ENCODE measurements around the gene CD109.

CD109 gene

DNA sequence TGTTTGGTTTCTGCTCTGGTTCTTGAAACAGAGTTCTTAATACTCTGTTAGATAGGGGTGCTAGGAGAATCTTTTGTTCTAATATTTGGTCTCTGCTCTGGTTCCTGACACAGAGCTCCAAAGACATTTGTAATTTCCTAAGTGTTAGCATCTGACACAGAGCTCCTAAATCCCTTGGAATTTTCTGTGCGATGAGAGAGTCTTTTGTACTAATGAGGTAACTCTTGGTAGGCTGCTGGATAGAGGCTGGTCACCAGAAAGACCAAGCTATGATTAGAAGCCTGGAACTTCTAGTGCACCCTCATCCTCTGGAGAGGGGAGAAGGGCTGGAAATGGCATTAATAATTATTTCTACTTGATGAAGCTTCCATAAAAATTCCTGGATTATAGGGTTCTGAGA, 7.7 kb upstream of the CD109 start:
- Histone ChIP-seq H3K9ac (ENCODE audit: low read length in 2 of 2) (no peak overlapping the region), H3K4me1 (ENCODE audit: control insufficient read depth, insufficient read depth, low read length) (no peaks in the 10 kb centered on the region), H3K27ac (ENCODE audit: low read length) (no peak overlapping the region), H3K36me3 (ENCODE audit: control insufficient read depth in 2 of 2, insufficient read depth in 2 of 2, low read length in 2 of 2) (no peaks in the 10 kb centered on the region), H3K4me3 (ENCODE audit: low read length in 2 of 2) (no peak overlapping the region), H3K9me3 (ENCODE audit: control insufficient read depth in 2 of 2, low read length in 2 of 2) (no peaks in the 10 kb centered on the region), H3K27me3 (ENCODE audit: control insufficient read depth in 1 of 2, insufficient read depth in 2 of 2, low read length in 2 of 2) (no peaks in the 10 kb centered on the region)

DNA sequence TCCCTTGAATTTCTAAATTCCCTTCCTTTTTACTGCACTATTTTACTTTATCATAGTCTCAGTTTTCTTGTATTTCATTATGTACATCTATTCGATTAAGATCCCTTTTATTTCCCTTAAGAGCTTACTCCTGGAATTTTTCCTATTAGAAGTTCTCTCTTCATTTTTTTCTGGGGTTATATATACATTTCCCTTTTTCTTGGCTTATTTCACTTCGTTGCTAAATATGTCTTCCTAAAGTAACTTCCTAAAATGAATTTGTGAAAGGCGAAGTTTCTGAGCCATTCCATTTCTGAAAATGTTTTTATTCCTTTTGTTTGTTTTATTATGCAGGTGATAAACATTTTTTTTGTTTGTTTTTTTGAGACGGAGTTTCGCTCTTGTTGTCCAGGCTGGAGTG, 5.9 kb upstream of the CD109 start:
- peaks cover 4% of the 10 kb centered on the region for H3K4me1 ChIP-seq (ENCODE audit: control insufficient read depth, insufficient read depth, low read length)
- no peak overlapping the region for H3K4me3 ChIP-seq (ENCODE audit: low read length in 2 of 2)
- H3K9ac ChIP-seq (ENCODE audit: low read length in 2 of 2) = no peak overlapping the region

DNA sequence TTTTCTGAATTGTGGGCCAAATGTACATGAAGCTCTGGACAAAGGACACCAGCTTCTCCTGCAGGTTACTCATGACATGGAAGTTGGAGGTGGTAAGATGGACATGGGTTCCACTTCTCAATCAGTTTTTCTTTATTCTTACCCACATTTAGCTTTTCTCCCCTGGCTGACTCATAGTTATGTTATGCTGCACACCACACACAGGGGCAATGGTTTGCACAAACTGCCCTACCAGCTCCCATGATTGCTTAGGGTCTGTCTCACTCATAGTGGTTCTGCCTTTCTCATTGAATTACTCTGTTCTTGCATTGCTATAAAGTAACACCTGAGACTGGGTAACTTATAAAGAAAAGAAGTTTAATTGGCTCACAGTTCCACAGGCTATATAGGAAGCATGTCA, 4.5 kb upstream of the CD109 start:
- H3K9me3 ChIP-seq (ENCODE audit: control insufficient read depth in 2 of 2, low read length in 2 of 2) = no peaks in the 10 kb centered on the region
- no peak overlapping the region for H3K4me3 ChIP-seq (ENCODE audit: low read length in 2 of 2)
- H3K27ac ChIP-seq (ENCODE audit: low read length) = no peak overlapping the region
- no peaks in the 10 kb centered on the region for H3K27me3 ChIP-seq (ENCODE audit: control insufficient read depth in 1 of 2, insufficient read depth in 2 of 2, low read length in 2 of 2)
- no peak overlapping the region for H3K9ac ChIP-seq (ENCODE audit: low read length in 2 of 2)
- peaks cover 7% of the 10 kb centered on the region for H3K4me1 ChIP-seq (ENCODE audit: control insufficient read depth, insufficient read depth, low read length)
- no peaks in the 10 kb centered on the region for H3K36me3 ChIP-seq (ENCODE audit: control insufficient read depth in 2 of 2, insufficient read depth in 2 of 2, low read length in 2 of 2)

More for the DNA sequence above, 5.9 kb upstream of the CD109 start:
- H3K9me3 ChIP-seq (ENCODE audit: control insufficient read depth in 2 of 2, low read length in 2 of 2) = no peaks in the 10 kb centered on the region
- no peak overlapping the region for H3K27ac ChIP-seq (ENCODE audit: low read length)
- H3K36me3 ChIP-seq (ENCODE audit: control insufficient read depth in 2 of 2, insufficient read depth in 2 of 2, low read length in 2 of 2) = no peaks in the 10 kb centered on the region
- H3K27me3 ChIP-seq (ENCODE audit: control insufficient read depth in 1 of 2, insufficient read depth in 2 of 2, low read length in 2 of 2) = no peaks in the 10 kb centered on the region

DNA sequence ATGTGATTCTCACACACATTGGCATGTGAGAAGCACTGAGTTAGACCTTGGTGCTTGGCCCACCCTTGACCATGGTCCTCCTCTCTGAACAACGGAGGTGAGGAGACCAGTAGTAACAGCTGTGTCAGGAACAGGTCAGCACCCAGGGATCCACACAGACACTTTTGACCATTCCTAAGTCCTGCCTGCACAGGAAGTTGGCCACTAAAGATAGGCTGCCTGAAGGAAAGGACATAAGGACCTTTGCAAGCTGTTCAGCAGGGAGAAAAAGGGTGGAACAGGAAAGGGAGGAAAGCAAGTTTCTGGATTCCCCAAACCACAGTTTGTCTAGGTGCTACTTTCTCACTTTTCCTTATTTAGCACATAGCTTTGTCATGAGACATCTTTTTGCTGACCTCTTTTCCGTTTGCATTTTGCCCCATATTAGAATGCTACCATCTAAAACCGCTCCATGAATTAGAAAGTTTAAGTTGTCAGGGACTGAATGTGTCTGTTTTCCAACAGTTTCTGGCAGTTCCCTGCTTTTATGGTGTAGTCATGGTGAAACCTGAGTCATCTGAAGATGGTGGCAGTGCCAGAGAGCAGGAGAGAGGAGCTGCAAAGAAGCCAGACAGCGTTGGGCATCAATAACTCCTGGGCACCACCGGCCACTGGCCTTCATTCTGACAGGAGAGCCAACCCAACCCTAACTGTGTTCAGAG, 1.1 kb upstream of the CD109 start:
- H3K4me3 ChIP-seq (ENCODE audit: low read length in 2 of 2) = peak overlapping the region; percentile 76 to 82
- peaks cover 13% of the 10 kb centered on the region for H3K4me1 ChIP-seq (ENCODE audit: control insufficient read depth, insufficient read depth, low read length)
- no peaks in the 10 kb centered on the region for H3K9me3 ChIP-seq (ENCODE audit: control insufficient read depth in 2 of 2, low read length in 2 of 2)
- H3K27me3 ChIP-seq (ENCODE audit: control insufficient read depth in 1 of 2, insufficient read depth in 2 of 2, low read length in 2 of 2) = no peaks in the 10 kb centered on the region
- H3K36me3 ChIP-seq (ENCODE audit: control insufficient read depth in 2 of 2, insufficient read depth in 2 of 2, low read length in 2 of 2) = no peaks in the 10 kb centered on the region
- H3K9ac ChIP-seq (ENCODE audit: low read length in 2 of 2) = peak overlapping the region in 1 of 2 donors; percentile 29
- peak overlapping the region; percentile 64 for H3K27ac ChIP-seq (ENCODE audit: low read length)

DNA sequence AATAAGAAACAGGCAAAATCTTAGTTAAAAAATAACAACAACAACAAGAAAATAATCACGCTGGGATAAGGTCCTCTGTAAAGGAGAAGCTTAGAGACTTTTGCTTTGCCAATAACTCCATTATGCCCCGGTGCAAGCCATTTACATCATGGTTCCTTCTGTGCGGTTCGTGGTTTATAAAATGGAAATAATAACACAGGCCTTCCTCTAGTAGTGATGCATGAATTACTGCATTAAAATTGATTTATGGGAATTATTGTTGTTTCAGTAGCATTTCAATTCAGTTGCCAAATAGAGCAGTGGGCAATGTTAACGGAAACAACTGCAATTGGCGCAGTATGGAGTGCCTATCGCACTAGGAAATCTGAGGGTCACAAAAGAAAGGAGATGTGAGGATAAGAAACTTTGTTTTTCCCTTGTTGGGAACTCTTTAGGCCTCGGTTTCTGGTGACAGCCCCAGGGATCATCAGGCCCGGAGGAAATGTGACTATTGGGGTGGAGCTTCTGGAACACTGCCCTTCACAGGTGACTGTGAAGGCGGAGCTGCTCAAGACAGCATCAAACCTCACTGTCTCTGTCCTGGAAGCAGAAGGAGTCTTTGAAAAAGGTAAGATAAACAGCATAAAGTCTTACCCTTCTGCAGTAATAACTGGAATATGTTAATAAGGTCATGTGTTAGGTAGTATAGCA, 1.1 kb downstream of the CD109 start:
- Histone ChIP-seq H3K27me3 (ENCODE audit: control insufficient read depth in 1 of 2, insufficient read depth in 2 of 2, low read length in 2 of 2) (no peaks in the 10 kb centered on the region), H3K4me1 (ENCODE audit: control insufficient read depth, insufficient read depth, low read length) (peaks cover 13% of the 10 kb centered on the region), H3K27ac (ENCODE audit: low read length) (no peak overlapping the region), H3K9me3 (ENCODE audit: control insufficient read depth in 2 of 2, low read length in 2 of 2) (no peaks in the 10 kb centered on the region), H3K4me3 (ENCODE audit: low read length in 2 of 2) (peak overlapping the region; percentile 76 to 82), H3K9ac (ENCODE audit: low read length in 2 of 2) (peak overlapping the region in 1 of 2 donors; percentile 83), H3K36me3 (ENCODE audit: control insufficient read depth in 2 of 2, insufficient read depth in 2 of 2, low read length in 2 of 2) (no peaks in the 10 kb centered on the region)

DNA sequence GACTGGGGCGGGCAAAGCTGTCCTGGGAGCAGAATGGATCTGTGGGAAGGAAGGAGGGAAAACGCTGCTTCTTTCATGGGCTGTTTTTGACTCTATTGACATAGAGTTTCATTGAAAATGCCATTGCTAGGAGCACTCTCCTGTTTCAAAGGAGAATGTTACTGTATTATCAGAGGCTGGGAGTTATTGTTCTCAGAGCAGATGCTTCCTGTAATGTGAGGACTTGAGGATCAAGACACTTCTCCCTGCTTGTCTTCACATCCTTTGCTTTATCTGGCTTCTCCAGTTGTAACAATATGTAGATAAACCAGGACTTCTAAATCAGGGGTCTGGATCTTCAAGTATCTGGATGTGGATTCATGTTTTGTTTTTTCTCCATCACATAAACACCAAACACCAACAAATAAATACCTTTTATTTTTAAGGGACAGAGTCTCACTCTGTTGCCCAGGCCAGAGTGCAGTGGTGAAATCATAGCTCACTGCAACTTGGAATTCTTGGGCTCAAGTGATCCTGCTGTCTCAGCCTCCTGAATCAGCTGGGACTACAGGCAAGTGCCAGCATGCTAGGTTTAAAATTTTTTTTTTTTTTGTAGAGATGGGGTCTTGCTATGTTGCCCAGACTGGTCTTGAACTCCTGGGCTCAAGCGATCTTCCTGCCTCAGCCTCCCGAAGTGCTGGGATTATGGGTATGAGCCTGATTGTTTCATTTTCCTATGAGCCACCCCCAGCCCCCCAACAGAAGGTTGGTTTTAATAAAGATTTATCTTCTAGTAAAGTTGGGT, 3.9 kb downstream of the CD109 start:
- Histone ChIP-seq H3K27me3 (ENCODE audit: control insufficient read depth in 1 of 2, insufficient read depth in 2 of 2, low read length in 2 of 2) (no peaks in the 10 kb centered on the region), H3K9me3 (ENCODE audit: control insufficient read depth in 2 of 2, low read length in 2 of 2) (no peaks in the 10 kb centered on the region), H3K27ac (ENCODE audit: low read length) (no peak overlapping the region), H3K4me3 (ENCODE audit: low read length in 2 of 2) (no peak overlapping the region), H3K9ac (ENCODE audit: low read length in 2 of 2) (no peak overlapping the region), H3K4me1 (ENCODE audit: control insufficient read depth, insufficient read depth, low read length) (peaks cover 11% of the 10 kb centered on the region), H3K36me3 (ENCODE audit: control insufficient read depth in 2 of 2, insufficient read depth in 2 of 2, low read length in 2 of 2) (no peaks in the 10 kb centered on the region)

DNA sequence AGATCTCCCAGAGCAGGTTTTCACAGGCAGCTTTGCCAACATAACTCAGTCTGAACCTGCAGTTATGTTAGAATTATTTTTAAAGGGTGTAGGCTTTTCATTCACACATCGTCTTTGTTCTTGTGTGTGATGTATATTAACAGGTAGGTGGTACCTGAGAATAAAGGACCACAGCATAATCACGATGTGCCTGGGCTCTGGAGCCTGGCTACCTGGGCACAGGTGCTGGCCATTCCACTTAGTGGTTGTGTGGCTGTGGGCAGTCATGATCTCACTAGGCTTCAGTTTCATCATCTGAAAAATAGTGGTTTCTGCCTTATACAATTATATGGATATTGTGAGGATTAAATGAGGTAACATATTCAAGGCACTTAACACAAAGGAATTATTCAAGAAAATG, 6.4 kb downstream of the CD109 start:
- Histone ChIP-seq H3K9ac (ENCODE audit: low read length in 2 of 2) (no peak overlapping the region), H3K36me3 (ENCODE audit: control insufficient read depth in 2 of 2, insufficient read depth in 2 of 2, low read length in 2 of 2) (no peaks in the 10 kb centered on the region), H3K4me1 (ENCODE audit: control insufficient read depth, insufficient read depth, low read length) (peaks cover 2% of the 10 kb centered on the region), H3K27me3 (ENCODE audit: control insufficient read depth in 1 of 2, insufficient read depth in 2 of 2, low read length in 2 of 2) (no peaks in the 10 kb centered on the region), H3K27ac (ENCODE audit: low read length) (no peak overlapping the region), H3K9me3 (ENCODE audit: control insufficient read depth in 2 of 2, low read length in 2 of 2) (no peaks in the 10 kb centered on the region), H3K4me3 (ENCODE audit: low read length in 2 of 2) (no peak overlapping the region)

DNA sequence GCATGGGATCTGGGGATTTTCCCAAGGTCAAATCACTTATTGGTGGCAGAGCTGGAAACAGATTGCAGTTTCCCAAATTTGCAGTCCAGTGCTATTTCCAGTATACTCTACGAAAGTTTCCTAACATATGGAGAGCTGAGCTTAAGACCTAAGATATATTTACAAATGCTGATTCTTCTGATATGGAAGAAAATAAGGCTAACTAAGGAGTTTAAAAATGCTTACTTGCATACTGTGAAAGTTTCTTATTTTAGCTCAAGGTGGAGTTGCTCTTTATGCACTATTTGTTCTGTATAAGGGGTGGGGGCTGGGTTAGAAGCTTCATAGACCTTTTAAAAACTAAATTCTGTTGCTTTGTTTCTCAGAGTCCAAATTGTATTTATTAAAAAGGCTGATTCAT, 7.5 kb downstream of the CD109 start:
- Histone ChIP-seq H3K4me1 (ENCODE audit: control insufficient read depth, insufficient read depth, low read length) (peaks cover 2% of the 10 kb centered on the region), H3K4me3 (ENCODE audit: low read length in 2 of 2) (no peak overlapping the region), H3K27ac (ENCODE audit: low read length) (no peak overlapping the region), H3K36me3 (ENCODE audit: control insufficient read depth in 2 of 2, insufficient read depth in 2 of 2, low read length in 2 of 2) (no peaks in the 10 kb centered on the region), H3K9me3 (ENCODE audit: control insufficient read depth in 2 of 2, low read length in 2 of 2) (no peaks in the 10 kb centered on the region), H3K9ac (ENCODE audit: low read length in 2 of 2) (no peak overlapping the region), H3K27me3 (ENCODE audit: control insufficient read depth in 1 of 2, insufficient read depth in 2 of 2, low read length in 2 of 2) (no peaks in the 10 kb centered on the region)

DNA sequence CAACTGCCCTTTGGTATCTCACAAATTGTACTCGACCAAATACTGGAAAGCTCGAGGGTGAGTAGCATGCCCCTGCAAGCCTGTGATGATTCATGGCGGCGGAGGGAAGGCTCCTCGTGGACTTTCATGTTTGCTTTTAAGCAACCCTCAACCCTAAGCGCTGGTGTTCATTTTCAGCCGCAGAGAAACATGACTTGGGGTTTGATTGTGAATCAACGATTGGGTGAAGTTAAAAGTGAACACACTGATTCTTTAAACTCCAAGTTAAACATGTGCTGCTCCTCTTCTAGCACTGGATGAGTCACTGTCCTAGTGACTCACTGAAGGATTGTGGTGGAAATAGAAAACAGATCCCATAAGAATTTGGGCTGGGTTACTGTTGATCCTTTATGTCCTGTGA, 8.3 kb downstream of the CD109 start:
- Histone ChIP-seq H3K4me3 (ENCODE audit: low read length in 2 of 2) (peak overlapping the region in 1 of 2 donors; percentile 21), H3K27ac (ENCODE audit: low read length) (no peak overlapping the region), H3K36me3 (ENCODE audit: control insufficient read depth in 2 of 2, insufficient read depth in 2 of 2, low read length in 2 of 2) (no peaks in the 10 kb centered on the region), H3K9ac (ENCODE audit: low read length in 2 of 2) (peak overlapping the region in 1 of 2 donors; percentile 31), H3K27me3 (ENCODE audit: control insufficient read depth in 1 of 2, insufficient read depth in 2 of 2, low read length in 2 of 2) (no peaks in the 10 kb centered on the region), H3K4me1 (ENCODE audit: control insufficient read depth, insufficient read depth, low read length) (peaks cover 2% of the 10 kb centered on the region), H3K9me3 (ENCODE audit: control insufficient read depth in 2 of 2, low read length in 2 of 2) (no peaks in the 10 kb centered on the region)

DNA sequence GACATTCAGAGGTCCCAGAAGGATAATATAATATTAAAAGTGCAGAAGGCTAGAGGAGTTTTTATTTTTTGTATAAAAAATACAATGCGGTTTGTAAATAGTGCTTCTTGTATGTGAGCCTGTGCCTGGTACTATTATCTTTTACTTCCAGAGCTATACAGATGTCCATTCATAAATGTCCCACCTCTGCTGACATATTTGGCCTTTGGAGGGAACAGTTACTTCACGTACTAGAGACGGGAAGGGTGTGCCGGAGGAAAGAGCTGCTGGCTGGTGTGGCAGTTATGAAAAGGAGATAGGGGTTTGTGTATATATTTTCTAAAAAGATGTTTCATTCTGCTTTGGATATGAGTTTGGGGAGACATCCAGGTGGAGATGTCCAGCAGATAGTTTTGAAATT, 8.8 kb downstream of the CD109 start:
- peaks cover 2% of the 10 kb centered on the region for H3K4me1 ChIP-seq (ENCODE audit: control insufficient read depth, insufficient read depth, low read length)
- H3K4me3 ChIP-seq (ENCODE audit: low read length in 2 of 2) = no peak overlapping the region
- peak overlapping the region in 1 of 2 donors; percentile 31 for H3K9ac ChIP-seq (ENCODE audit: low read length in 2 of 2)
- H3K27me3 ChIP-seq (ENCODE audit: control insufficient read depth in 1 of 2, insufficient read depth in 2 of 2, low read length in 2 of 2) = no peaks in the 10 kb centered on the region
- H3K9me3 ChIP-seq (ENCODE audit: control insufficient read depth in 2 of 2, low read length in 2 of 2) = no peaks in the 10 kb centered on the region
- H3K27ac ChIP-seq (ENCODE audit: low read length) = peak overlapping the region; percentile 3
- H3K36me3 ChIP-seq (ENCODE audit: control insufficient read depth in 2 of 2, insufficient read depth in 2 of 2, low read length in 2 of 2) = no peaks in the 10 kb centered on the region
